Liver (tissue), 9 donors: ENCODE data around the gene MMP25. TPM values are rescaled to one million over a fixed set of nuclear protein-coding genes. Genes with fewer than 3 reads are reported as not detected.

Source experiments
- DNase-seq: peaks from one replicate; pipeline ENCODE4 v3.0.0-alpha.2; 2017; ENCODE audit warnings: low spot score
- H3K27ac ChIP-seq, 2 donors: one replicate each; pipeline ENCODE4 v1.7.0; 2013; ENCODE audit warnings: inconsistent platforms in 2 of 2, low read length in 2 of 2, control low read depth in 1 of 2, low read depth in 1 of 2, mild to moderate bottlenecking in 1 of 2
- H3K27me3 ChIP-seq, 4 donors: one replicate each; pipeline versions ENCODE4 v1.6.1 to v1.7.0; 2013; ENCODE audit warnings: low read length in 3 of 4, inconsistent platforms in 1 of 4, mild to moderate bottlenecking in 1 of 4, moderate library complexity in 1 of 4; ENCODE audit not compliant: control insufficient read depth in 4 of 4, insufficient read depth in 4 of 4
- H3K36me3 ChIP-seq, 4 donors: one replicate each; pipeline versions ENCODE4 v1.6.1 to v1.7.0; 2013; ENCODE audit warnings: low read length in 3 of 4, mild to moderate bottlenecking in 3 of 4, low read depth in 1 of 4, moderate library complexity in 1 of 4; ENCODE audit not compliant: control insufficient read depth in 4 of 4, insufficient read depth in 3 of 4
- H3K4me1 ChIP-seq, 4 donors: one replicate each; pipeline versions ENCODE4 v1.6.1 to v1.7.0; 2013; ENCODE audit warnings: low read length in 3 of 4, mild to moderate bottlenecking in 3 of 4, moderate library complexity in 1 of 4; ENCODE audit not compliant: control insufficient read depth in 4 of 4, insufficient read depth in 4 of 4
- H3K4me3 ChIP-seq, 3 donors: one replicate each; pipeline versions ENCODE4 v1.6.1 to v1.7.0; 2013; ENCODE audit warnings: low read length in 3 of 3, control low read depth in 1 of 3, low read depth in 1 of 3, mild to moderate bottlenecking in 1 of 3
- H3K9ac ChIP-seq, 2 donors: one replicate each; pipeline ENCODE4 v1.7.0; 2013; ENCODE audit warnings: low read length in 2 of 2, mild to moderate bottlenecking in 2 of 2, moderate library complexity in 2 of 2, control low read depth in 1 of 2, low read depth in 1 of 2
- H3K9me3 ChIP-seq, 4 donors: one replicate each; pipeline versions ENCODE4 v1.6.1 to v1.7.0; 2013; ENCODE audit warnings: low read length in 3 of 4; ENCODE audit not compliant: control insufficient read depth in 4 of 4
- FOXA1 ChIP-seq: IDR thresholded peaks from 2 replicates; pipeline ENCODE4 v1.6.1; 2016; ENCODE audit warnings: antibody characterized with exemption
- GABPA ChIP-seq, 2 donors: IDR thresholded peaks in 1 of 2; conservative IDR thresholded peaks in 1 of 2; 2 replicates each; pipeline ENCODE4 v1.6.1; 2016; ENCODE audit warnings: antibody characterized with exemption in 2 of 2, mild to moderate bottlenecking in 1 of 2, moderate library complexity in 1 of 2
- HNF4A ChIP-seq, 2 donors: conservative IDR thresholded peaks; 2 replicates each; pipeline ENCODE4 v1.6.1; 2016; ENCODE audit warnings: antibody characterized with exemption in 2 of 2, mild to moderate bottlenecking in 2 of 2
- HNF4G ChIP-seq: IDR thresholded peaks from 2 replicates; pipeline ENCODE4 v1.6.1; 2016; ENCODE audit warnings: antibody characterized with exemption
- JUND ChIP-seq, 2 donors: IDR thresholded peaks; 2 replicates each; pipeline ENCODE4 v1.6.1; 2016; ENCODE audit warnings: antibody characterized with exemption in 2 of 2
- NR2F2 ChIP-seq: IDR thresholded peaks from 2 replicates; pipeline ENCODE4 v1.6.1; 2016; ENCODE audit warnings: antibody characterized with exemption
- RAD21 ChIP-seq, 2 donors: IDR thresholded peaks; 2 replicates each; pipeline ENCODE4 v1.6.1; 2016; ENCODE audit warnings: antibody characterized with exemption in 2 of 2, mild to moderate bottlenecking in 2 of 2
- RXRA ChIP-seq, 2 donors: IDR thresholded peaks; 2 replicates each; pipeline ENCODE4 v1.6.1; 2017 to 2018; ENCODE audit warnings: antibody characterized with exemption in 2 of 2, mild to moderate bottlenecking in 1 of 2
- SP1 ChIP-seq: IDR thresholded peaks from 2 replicates; pipeline ENCODE4 v1.6.1; 2018; ENCODE audit warnings: antibody characterized with exemption, mild to moderate bottlenecking
- TAF1 ChIP-seq: conservative IDR thresholded peaks from 2 replicates; pipeline ENCODE4 v1.6.1; 2016; ENCODE audit warnings: antibody characterized with exemption, mild to moderate bottlenecking
- YY1 ChIP-seq: IDR thresholded peaks from 2 replicates; pipeline ENCODE4 v1.6.1; 2016; ENCODE audit warnings: antibody characterized with exemption, mild to moderate bottlenecking
- WGBS: extraction: QIAGEN DNeasy Blood & Tissue Kit; methylation state at CpG from one replicate; pipeline ENCODE4 v1.1.7; 2013; 5-methylcytosine and 5-hydroxymethylcytosine counted together
- polyA plus RNA-seq, 2 donors: library from polyadenylated mRNA; stranded (reverse) in 1 of 2; unstranded in 1 of 2; fragments of 200-250 nt in 1 of 2; fragments of >200 nt in 1 of 2; fragmentation: Nextera tagmentation in 1 of 2; extraction: Ambion mirVana in 1 of 2; gene quantifications; one replicate each; pipeline versions ENCODE4 v1.2.1 to v1.2.3, GENCODE V29; 2013 to 2015
- total RNA-seq, 2 donors: library from RNA; depleted of rRNA; stranded (reverse); fragments of >200 nt; gene quantifications; one replicate each; pipeline ENCODE4 v1.2.3, GENCODE V29; 2014
- TF ChIP-seq, protein P1 (sequence below): IDR thresholded peaks from 2 replicates; pipeline ENCODE4 v1.6.1; 2016; ENCODE audit warnings: antibody characterized with exemption, mild to moderate bottlenecking
- TF ChIP-seq, protein P2 (sequence below): IDR thresholded peaks from 2 replicates; pipeline ENCODE4 v1.6.1; 2016; ENCODE audit warnings: antibody characterized with exemption
- TF ChIP-seq, protein P3 (sequence below): IDR thresholded peaks from 2 replicates; pipeline ENCODE4 v1.6.1; 2016; ENCODE audit warnings: antibody characterized with exemption
- TF ChIP-seq, protein P4 (sequence below): fragments of 150-350 bp; IDR thresholded peaks from 2 replicates; pipeline ENCODE4 v1.5.1; 2017; ENCODE audit warnings: improper control_type of control experiment, low read depth, low read length; ENCODE audit not compliant: missing input control
- TF ChIP-seq, protein P5 (sequence below): IDR thresholded peaks from 2 replicates; pipeline ENCODE4 v1.6.1; 2016; ENCODE audit warnings: antibody characterized with exemption
- donor health status: healthy.
- donor health status: healthy.
- donor health status: healthy.
- donor health status: healthy.
- donor health status: healthy.

MMP25 gene
- total and polyA plus RNA-seq, 4 donors = 0.47 to 2.7 (median 0.96) TPM

DNA sequence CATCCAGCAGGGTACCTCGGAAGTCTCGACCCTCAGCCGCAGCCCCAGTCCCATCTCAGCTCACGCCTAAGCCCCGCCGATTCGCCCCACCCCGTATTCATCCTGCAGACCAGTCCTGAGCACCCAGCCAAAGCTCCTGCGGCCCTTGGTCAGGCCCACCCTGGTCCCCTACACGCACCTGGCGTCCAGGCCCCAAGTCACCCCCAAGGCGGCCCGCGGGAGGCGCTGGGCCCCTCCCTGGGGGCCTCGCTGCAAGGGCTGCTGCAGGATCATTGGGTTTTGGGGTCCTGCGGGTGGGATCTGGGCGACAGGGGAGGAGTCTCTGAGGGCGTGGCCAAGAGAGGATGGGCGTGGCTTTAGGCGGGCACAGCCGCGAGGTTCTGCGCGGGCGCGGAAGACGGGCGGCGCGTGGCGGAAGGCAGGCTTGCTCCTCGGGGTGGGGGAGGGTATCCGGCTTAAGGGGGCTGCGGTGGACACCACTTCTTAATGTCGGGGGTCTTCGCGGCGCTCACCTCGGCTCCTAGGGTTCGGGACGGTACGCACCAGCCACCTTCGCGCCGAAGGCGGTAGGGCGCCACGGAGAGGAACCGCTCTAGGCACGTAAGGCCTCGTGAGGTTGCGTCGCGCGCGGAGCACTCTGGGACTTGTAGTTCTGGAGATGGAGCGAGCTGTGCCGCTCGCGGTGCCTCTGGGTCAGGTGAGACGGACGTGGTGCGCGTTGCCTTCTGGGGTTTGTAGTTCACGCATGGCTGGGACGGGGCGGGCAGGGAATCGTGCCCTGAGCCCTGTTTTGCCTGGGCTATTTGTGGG lies 22.5 kb upstream of the MMP25 start, which contains the start of the genes HCFC1R1 and THOC6:
HCFC1R1 (minus strand) TSS at position 274 of the 810 bp plus-strand sequence; CDS start at position 273, 1 bp downstream.
THOC6 (plus strand) TSS at position 367 of the 810 bp plus-strand sequence; CDS start at position 659, 292 bp downstream.
- Histone ChIP-seq H3K4me1 (peaks cover 18 to 48% (median 25%) of the 10 kb centered on the region in 4 donors), H3K4me3 (peak within 1 kb of the TSS; percentile 55 to 79 (median 72)), H3K36me3 (peaks cover 0 to 14% (median 3%) of the 10 kb centered on the region in 4 donors), H3K9ac (peak within 1 kb of the TSS; percentile 40 to 64), H3K27me3 (no peaks in the 10 kb centered on the region), H3K9me3 (no peaks in the 10 kb centered on the region), H3K27ac (peak within 1 kb of the TSS; percentile 95 to 97)
- peak; percentile 96 for DNase-seq
- TF ChIP-seq GABPA (IDR thresholded peaks at IDR 0.05 in 1 of 2, conservative IDR thresholded peaks at IDR 0.05 in 1 of 2) (peak in 1 of 2 donors; percentile 79), SP1 (peak; percentile 48), YY1 (peak; percentile 45), FOXA1 (no peak)
- TF ChIP-seq, protein P1, sequence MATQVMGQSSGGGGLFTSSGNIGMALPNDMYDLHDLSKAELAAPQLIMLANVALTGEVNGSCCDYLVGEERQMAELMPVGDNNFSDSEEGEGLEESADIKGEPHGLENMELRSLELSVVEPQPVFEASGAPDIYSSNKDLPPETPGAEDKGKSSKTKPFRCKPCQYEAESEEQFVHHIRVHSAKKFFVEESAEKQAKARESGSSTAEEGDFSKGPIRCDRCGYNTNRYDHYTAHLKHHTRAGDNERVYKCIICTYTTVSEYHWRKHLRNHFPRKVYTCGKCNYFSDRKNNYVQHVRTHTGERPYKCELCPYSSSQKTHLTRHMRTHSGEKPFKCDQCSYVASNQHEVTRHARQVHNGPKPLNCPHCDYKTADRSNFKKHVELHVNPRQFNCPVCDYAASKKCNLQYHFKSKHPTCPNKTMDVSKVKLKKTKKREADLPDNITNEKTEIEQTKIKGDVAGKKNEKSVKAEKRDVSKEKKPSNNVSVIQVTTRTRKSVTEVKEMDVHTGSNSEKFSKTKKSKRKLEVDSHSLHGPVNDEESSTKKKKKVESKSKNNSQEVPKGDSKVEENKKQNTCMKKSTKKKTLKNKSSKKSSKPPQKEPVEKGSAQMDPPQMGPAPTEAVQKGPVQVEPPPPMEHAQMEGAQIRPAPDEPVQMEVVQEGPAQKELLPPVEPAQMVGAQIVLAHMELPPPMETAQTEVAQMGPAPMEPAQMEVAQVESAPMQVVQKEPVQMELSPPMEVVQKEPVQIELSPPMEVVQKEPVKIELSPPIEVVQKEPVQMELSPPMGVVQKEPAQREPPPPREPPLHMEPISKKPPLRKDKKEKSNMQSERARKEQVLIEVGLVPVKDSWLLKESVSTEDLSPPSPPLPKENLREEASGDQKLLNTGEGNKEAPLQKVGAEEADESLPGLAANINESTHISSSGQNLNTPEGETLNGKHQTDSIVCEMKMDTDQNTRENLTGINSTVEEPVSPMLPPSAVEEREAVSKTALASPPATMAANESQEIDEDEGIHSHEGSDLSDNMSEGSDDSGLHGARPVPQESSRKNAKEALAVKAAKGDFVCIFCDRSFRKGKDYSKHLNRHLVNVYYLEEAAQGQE = no peak
- WGBS = 1% methylated on average over 69 of the region's 69 CpGs

DNA sequence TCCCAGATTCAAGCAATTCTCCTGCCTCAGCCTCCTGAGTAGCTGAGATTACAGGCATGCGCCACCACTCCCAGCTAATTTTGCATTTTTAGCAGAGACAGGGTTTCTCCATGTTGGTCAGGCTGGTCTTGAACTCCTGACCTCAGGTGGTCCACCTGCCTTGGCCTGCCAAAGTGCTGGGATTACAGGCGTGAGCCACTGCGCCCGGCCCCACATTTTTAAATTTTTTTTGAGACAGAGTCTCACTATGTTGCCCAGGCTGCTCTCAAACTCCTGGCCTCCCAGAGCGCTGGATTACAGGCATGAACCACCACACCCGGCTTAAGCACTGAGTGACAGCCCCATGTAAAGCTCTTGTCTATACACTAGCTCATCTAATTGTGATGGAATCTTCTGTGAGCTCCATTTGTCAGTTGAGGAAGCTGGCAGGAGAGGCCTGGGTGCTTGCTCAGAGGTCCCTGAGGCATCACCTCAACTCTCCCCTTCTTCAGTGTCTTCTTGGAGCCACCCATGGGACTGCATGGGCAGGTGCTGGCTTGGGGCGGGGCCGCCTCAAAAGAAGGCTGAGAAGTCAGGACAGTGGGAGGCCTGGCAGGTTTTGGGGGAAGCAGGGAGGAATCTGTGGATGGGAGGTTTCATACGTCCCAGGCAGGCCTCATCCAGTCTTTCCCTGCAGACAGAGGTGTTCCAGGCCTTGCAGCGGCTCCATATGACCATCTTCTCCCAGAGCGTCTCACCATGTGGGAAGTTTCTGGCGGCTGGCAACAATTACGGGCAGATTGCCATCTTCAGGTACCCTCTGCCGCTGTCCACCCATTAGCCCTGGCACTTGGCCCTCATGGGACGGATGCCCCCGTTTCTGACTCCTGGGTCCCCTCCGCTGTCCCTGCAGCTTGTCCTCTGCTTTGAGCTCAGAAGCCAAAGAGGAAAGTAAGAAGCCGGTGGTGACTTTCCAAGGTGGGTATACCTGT lies 21.0 kb upstream of the MMP25 start:
- WGBS = 95% methylated on average over 18 of the region's 18 CpGs
- Histone ChIP-seq H3K9ac (no peak overlapping the region), H3K4me1 (peaks cover 17 to 52% (median 24%) of the 10 kb centered on the region in 4 donors), H3K27me3 (peaks cover 0 to 5% (median 2%) of the 10 kb centered on the region in 4 donors), H3K4me3 (no peak overlapping the region), H3K27ac (no peak overlapping the region), H3K36me3 (peaks cover 0 to 14% (median 3%) of the 10 kb centered on the region in 4 donors), H3K9me3 (no peaks in the 10 kb centered on the region)
- no peak for DNase-seq
- TF ChIP-seq, protein P1 = no peak
- TF ChIP-seq JUND (IDR thresholded peaks at IDR 0.05) = no peak
- TF ChIP-seq NR2F2 = no peak
- TF ChIP-seq, protein P2, sequence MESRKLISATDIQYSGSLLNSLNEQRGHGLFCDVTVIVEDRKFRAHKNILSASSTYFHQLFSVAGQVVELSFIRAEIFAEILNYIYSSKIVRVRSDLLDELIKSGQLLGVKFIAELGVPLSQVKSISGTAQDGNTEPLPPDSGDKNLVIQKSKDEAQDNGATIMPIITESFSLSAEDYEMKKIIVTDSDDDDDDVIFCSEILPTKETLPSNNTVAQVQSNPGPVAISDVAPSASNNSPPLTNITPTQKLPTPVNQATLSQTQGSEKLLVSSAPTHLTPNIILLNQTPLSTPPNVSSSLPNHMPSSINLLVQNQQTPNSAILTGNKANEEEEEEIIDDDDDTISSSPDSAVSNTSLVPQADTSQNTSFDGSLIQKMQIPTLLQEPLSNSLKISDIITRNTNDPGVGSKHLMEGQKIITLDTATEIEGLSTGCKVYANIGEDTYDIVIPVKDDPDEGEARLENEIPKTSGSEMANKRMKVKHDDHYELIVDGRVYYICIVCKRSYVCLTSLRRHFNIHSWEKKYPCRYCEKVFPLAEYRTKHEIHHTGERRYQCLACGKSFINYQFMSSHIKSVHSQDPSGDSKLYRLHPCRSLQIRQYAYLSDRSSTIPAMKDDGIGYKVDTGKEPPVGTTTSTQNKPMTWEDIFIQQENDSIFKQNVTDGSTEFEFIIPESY = no peak
- TF ChIP-seq GABPA (IDR thresholded peaks at IDR 0.05 in 1 of 2, conservative IDR thresholded peaks at IDR 0.05 in 1 of 2) = no peak
- no peak for TF ChIP-seq RAD21 (IDR thresholded peaks at IDR 0.05)
- TF ChIP-seq, protein P3, sequence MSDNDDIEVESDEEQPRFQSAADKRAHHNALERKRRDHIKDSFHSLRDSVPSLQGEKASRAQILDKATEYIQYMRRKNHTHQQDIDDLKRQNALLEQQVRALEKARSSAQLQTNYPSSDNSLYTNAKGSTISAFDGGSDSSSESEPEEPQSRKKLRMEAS = no peak
- TF ChIP-seq, protein P4, sequence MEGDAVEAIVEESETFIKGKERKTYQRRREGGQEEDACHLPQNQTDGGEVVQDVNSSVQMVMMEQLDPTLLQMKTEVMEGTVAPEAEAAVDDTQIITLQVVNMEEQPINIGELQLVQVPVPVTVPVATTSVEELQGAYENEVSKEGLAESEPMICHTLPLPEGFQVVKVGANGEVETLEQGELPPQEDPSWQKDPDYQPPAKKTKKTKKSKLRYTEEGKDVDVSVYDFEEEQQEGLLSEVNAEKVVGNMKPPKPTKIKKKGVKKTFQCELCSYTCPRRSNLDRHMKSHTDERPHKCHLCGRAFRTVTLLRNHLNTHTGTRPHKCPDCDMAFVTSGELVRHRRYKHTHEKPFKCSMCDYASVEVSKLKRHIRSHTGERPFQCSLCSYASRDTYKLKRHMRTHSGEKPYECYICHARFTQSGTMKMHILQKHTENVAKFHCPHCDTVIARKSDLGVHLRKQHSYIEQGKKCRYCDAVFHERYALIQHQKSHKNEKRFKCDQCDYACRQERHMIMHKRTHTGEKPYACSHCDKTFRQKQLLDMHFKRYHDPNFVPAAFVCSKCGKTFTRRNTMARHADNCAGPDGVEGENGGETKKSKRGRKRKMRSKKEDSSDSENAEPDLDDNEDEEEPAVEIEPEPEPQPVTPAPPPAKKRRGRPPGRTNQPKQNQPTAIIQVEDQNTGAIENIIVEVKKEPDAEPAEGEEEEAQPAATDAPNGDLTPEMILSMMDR = no peak
- TF ChIP-seq RXRA (IDR thresholded peaks at IDR 0.05) = no peak
- TF ChIP-seq FOXA1 = no peak
- TF ChIP-seq HNF4A (conservative IDR thresholded peaks at IDR 0.05) = no peak
- no peak for TF ChIP-seq HNF4G
- TF ChIP-seq TAF1 = no peak
- TF ChIP-seq YY1 = no peak
- TF ChIP-seq, protein P5, sequence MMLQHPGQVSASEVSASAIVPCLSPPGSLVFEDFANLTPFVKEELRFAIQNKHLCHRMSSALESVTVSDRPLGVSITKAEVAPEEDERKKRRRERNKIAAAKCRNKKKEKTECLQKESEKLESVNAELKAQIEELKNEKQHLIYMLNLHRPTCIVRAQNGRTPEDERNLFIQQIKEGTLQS = no peak
